DOHH2 (cell line): ENCODE measurements around the gene SLC38A1.

ENCODE experiments used
- H3F3A ChIP-seq: fragments of 200-600 bp; sonication (generic), shearing (Covaris generic); 2 replicates; pipeline ENCODE4 v1.6.0; 2016; ENCODE audit warnings: antibody characterized with exemption, mild to moderate bottlenecking; ENCODE audit not compliant: control insufficient read depth, insufficient read depth
- H3K27ac ChIP-seq: fragments of 200-600 bp; sonication (generic); 2 replicates; pipeline ENCODE4 v1.5.1; 2014; ENCODE audit warnings: low read depth, mild to moderate bottlenecking, low read length, moderate library complexity
- H3K27me3 ChIP-seq: fragments of 200-600 bp; sonication (generic); 2 replicates; pipeline ENCODE4 v1.6.1; 2014; ENCODE audit warnings: mild to moderate bottlenecking, low read length, mixed read lengths; ENCODE audit not compliant: control insufficient read depth
- H3K36me3 ChIP-seq: fragments of 200-600 bp; sonication (generic); 2 replicates; pipeline ENCODE4 v1.6.1; 2014; ENCODE audit warnings: mild to moderate bottlenecking, low read length, moderate library complexity, mixed read lengths; ENCODE audit not compliant: control insufficient read depth
- H3K4me1 ChIP-seq: fragments of 200-600 bp; sonication (generic); 2 replicates; pipeline ENCODE4 v1.6.1; 2014; ENCODE audit warnings: mild to moderate bottlenecking, low read length, mixed read lengths; ENCODE audit not compliant: control insufficient read depth
- H3K4me2 ChIP-seq: fragments of 200-600 bp; sonication (generic); 2 replicates; pipeline ENCODE4 v1.6.0; 2014; ENCODE audit warnings: mild to moderate bottlenecking, low read length, moderate library complexity
- H3K4me3 ChIP-seq: fragments of 200-600 bp; sonication (generic); 2 replicates; pipeline ENCODE4 v1.5.1; 2014; ENCODE audit warnings: mild to moderate bottlenecking, low read length, mixed read lengths
- H3K79me2 ChIP-seq: fragments of 200-600 bp; sonication (generic); 2 replicates; pipeline ENCODE4 v1.6.1; 2014; ENCODE audit warnings: mild to moderate bottlenecking, low read length, mixed read lengths; ENCODE audit not compliant: control insufficient read depth
- H3K9me2 ChIP-seq: fragments of 200-600 bp; sonication (generic); replicated peaks from 2 replicates; pipeline ENCODE4 v1.6.1; 2014; ENCODE audit warnings: mild to moderate bottlenecking, low read length, mixed read lengths; ENCODE audit not compliant: control insufficient read depth
- H3K9me3 ChIP-seq: fragments of 200-600 bp; sonication (generic); 2 replicates; pipeline ENCODE4 v1.6.1; 2014; ENCODE audit warnings: antibody characterized with exemption, low read length, mixed read lengths; ENCODE audit not compliant: control insufficient read depth, insufficient read depth
- H4K20me1 ChIP-seq: fragments of 200-600 bp; sonication (generic); 2 replicates; pipeline ENCODE4 v1.6.0; 2014; ENCODE audit warnings: low read depth, mild to moderate bottlenecking, antibody characterized with exemption, low read length, moderate library complexity; ENCODE audit not compliant: control insufficient read depth, insufficient read depth
- EZH2phosphoT487 ChIP-seq: fragments of 200-600 bp; sonication (generic); IDR thresholded peaks from 2 replicates; pipeline ENCODE4 v1.6.1; 2017; ENCODE audit warnings: borderline replicate concordance, mild to moderate bottlenecking, antibody characterized with exemption, low read length, moderate library complexity, mixed read lengths
- TF ChIP-seq, protein P1 (sequence below): fragments of 200-600 bp; sonication (generic); IDR thresholded peaks from one replicate; pipeline ENCODE4 v1.5.1; 2014; ENCODE audit warnings: antibody characterized with exemption, mild to moderate bottlenecking, low read depth, low read length; ENCODE audit not compliant: poor library complexity, severe bottlenecking

SLC38A1 gene

DNA sequence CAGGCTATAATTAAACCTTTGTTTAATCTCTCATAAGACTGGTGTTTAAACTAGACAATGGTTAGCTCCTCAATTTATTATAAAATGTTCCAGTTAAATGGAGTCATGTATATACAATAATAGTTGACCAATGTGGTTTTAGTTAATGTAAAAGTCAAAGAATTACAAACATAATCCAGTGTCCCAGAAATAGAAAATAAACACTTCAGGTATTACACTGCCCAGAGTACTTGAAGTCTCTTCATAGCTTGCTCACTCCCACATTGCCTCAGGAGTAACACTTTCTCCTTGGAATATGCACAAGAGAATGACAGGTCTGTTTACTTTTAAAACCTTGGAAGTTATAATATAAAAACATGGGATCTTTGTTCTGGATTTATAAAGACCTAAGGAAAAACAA is 60.5 kb downstream of the SLC38A1 start:
- H3K9me3 ChIP-seq, result no peaks in the 10 kb centered on the region
- peak overlapping the region; percentile 30 for H3K27ac ChIP-seq
- H3K4me1 ChIP-seq, result peaks cover 41% of the 10 kb centered on the region
- no peaks in the 10 kb centered on the region for H3F3A ChIP-seq
- no peaks in the 10 kb centered on the region for H3K27me3 ChIP-seq
- H3K79me2 ChIP-seq, result peaks cover 48% of the 10 kb centered on the region
- 0 out of 2 replicates have a peak overlapping the region, but pooled peaks have one; percentile 7 for H3K4me2 ChIP-seq
- no peaks in the 10 kb centered on the region for H3K9me2 ChIP-seq
- no peaks in the 10 kb centered on the region for H4K20me1 ChIP-seq
- peaks cover 99% of the 10 kb centered on the region for H3K36me3 ChIP-seq
- no peak overlapping the region for H3K4me3 ChIP-seq
- TF ChIP-seq EZH2phosphoT487, result no peak
- TF ChIP-seq, protein P1, sequence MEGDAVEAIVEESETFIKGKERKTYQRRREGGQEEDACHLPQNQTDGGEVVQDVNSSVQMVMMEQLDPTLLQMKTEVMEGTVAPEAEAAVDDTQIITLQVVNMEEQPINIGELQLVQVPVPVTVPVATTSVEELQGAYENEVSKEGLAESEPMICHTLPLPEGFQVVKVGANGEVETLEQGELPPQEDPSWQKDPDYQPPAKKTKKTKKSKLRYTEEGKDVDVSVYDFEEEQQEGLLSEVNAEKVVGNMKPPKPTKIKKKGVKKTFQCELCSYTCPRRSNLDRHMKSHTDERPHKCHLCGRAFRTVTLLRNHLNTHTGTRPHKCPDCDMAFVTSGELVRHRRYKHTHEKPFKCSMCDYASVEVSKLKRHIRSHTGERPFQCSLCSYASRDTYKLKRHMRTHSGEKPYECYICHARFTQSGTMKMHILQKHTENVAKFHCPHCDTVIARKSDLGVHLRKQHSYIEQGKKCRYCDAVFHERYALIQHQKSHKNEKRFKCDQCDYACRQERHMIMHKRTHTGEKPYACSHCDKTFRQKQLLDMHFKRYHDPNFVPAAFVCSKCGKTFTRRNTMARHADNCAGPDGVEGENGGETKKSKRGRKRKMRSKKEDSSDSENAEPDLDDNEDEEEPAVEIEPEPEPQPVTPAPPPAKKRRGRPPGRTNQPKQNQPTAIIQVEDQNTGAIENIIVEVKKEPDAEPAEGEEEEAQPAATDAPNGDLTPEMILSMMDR, result no peak

DNA sequence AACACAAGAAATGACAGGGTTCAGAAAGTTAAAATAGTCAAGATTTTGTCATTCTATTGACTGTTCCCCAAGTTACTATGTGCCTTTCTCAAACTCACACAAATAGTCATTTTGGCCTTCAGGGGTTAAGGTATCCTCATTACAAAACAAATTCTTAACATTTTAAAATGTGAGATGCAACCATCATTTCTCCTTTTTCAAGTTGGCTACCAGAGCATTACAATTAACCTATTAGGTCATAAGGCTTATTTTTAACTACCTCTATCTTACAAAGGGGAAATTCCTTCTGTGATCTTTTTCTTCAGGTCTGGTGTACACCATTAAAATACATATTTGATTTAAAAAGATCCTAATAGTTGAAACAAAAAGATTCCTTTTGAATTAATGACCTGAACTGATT is 61.2 kb downstream of the SLC38A1 start:
- H3F3A ChIP-seq, result no peaks in the 10 kb centered on the region
- H4K20me1 ChIP-seq, result no peaks in the 10 kb centered on the region
- H3K36me3 ChIP-seq, result peaks cover 99% of the 10 kb centered on the region
- H3K27me3 ChIP-seq, result no peaks in the 10 kb centered on the region
- H3K9me3 ChIP-seq, result no peaks in the 10 kb centered on the region
- H3K4me1 ChIP-seq, result peaks cover 41% of the 10 kb centered on the region
- H3K4me3 ChIP-seq, result no peak overlapping the region
- H3K9me2 ChIP-seq, result no peaks in the 10 kb centered on the region
- peak overlapping the region; percentile 7; the same call in 1 of the 2 replicates for H3K4me2 ChIP-seq
- peak overlapping the region; percentile 30 for H3K27ac ChIP-seq
- no peak for TF ChIP-seq EZH2phosphoT487
- TF ChIP-seq, protein P1, result no peak
- peaks cover 41% of the 10 kb centered on the region for H3K79me2 ChIP-seq

DNA sequence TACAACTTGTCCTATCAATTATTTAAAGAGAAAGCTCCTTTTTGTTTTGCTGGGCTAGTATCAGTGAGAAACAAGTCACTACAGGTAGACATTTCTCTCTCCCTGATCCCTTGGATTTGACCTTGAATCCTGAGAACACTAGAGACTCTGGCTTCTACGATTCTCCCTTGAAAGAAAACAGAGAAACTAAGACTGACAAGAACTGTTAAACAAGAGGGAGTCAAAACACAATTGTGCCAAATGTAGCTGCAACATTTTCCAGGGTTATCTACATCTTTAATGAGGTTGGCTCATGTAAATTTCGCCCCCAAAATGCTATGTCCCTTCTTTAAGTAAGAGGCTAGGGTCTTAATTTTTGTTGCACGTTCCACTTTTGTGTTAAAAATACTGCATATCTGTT is 62.4 kb downstream of the SLC38A1 start:
- Histone ChIP-seq H3K9me2 (no peaks in the 10 kb centered on the region), H3K9me3 (no peaks in the 10 kb centered on the region), H3F3A (no peaks in the 10 kb centered on the region), H3K36me3 (peaks cover 99% of the 10 kb centered on the region), H3K4me3 (no peak overlapping the region), H3K79me2 (peaks cover 31% of the 10 kb centered on the region), H4K20me1 (no peaks in the 10 kb centered on the region), H3K27ac (no peak overlapping the region), H3K4me2 (no peak overlapping the region), H3K4me1 (peaks cover 40% of the 10 kb centered on the region), H3K27me3 (no peaks in the 10 kb centered on the region)
- TF ChIP-seq, protein P1, result no peak
- no peak for TF ChIP-seq EZH2phosphoT487

DNA sequence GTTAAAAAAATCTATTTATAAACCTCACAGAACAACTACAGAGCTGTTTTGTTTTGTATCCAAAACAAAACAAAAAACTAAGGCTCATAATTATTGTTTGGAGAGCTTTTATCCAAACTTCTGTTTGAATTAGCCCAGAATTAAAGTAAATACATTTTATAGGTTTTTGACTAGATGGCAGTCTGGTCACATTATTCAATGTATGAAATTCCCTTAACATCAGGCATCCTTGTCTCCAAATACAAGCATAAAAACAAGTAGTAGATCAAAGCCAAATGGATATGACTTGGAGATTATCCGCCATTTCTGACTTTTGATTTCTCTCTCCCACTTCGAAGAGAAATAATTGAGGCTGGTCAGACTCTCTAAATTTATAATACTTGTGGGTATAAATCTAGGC is 63.5 kb downstream of the SLC38A1 start:
- no peaks in the 10 kb centered on the region for H4K20me1 ChIP-seq
- TF ChIP-seq, protein P1, result no peak
- no peak for TF ChIP-seq EZH2phosphoT487
- no peak overlapping the region for H3K27ac ChIP-seq
- no peaks in the 10 kb centered on the region for H3K9me3 ChIP-seq
- H3K4me2 ChIP-seq, result no peak overlapping the region
- no peak overlapping the region for H3K4me3 ChIP-seq
- no peaks in the 10 kb centered on the region for H3F3A ChIP-seq
- H3K36me3 ChIP-seq, result peaks cover 98% of the 10 kb centered on the region
- no peaks in the 10 kb centered on the region for H3K9me2 ChIP-seq
- H3K79me2 ChIP-seq, result peaks cover 20% of the 10 kb centered on the region
- no peaks in the 10 kb centered on the region for H3K27me3 ChIP-seq
- H3K4me1 ChIP-seq, result peaks cover 31% of the 10 kb centered on the region
